ENCODE measurements around the gene ASB3.

- TF ChIP-seq POLR2A (IDR thresholded peaks at IDR 0.05; ENCODE audit: low read depth, low read length) (no peak), CTCF (IDR thresholded peaks at IDR 0.05; ENCODE audit: extremely low read depth in 1 of 2, insufficient read depth in 1 of 2, low read depth in 1 of 2, low read length in 2 of 2) (no peak), POLR2AphosphoS5 (IDR thresholded peaks at IDR 0.05; ENCODE audit: insufficient read depth, low read depth, low read length) (no peak), MAX (IDR thresholded peaks at IDR 0.05; ENCODE audit: insufficient read depth, insufficient read length) (no peak), FOS (IDR thresholded peaks at IDR 0.05; ENCODE audit: borderline replicate concordance, insufficient read depth, low read length) (no peak), MYC (IDR thresholded peaks at IDR 0.05; ENCODE audit: low read depth, low read length) (no peak)
These were observed 150.6 kb downstream of the ASB3 start for GRCh38 chr2:53636109-53636508.

Measured in endothelial cell of umbilical vein (primary cell).